MM.1S (cell line): ENCODE measurements around the gene TUFT1.

Source experiments
- DNase-seq: peaks from one replicate; pipeline ENCODE4 v3.0.0-alpha.2; 2015
- H2AFZ ChIP-seq: fragments of 300-600 bp; sonication (generic); 2 replicates; pipeline ENCODE4 v1.6.0; 2016; ENCODE audit warnings: antibody characterized with exemption, low read length
- H3F3A ChIP-seq: fragments of 300-600 bp; sonication (generic); 2 replicates; pipeline ENCODE4 v1.6.1; 2016; ENCODE audit warnings: mild to moderate bottlenecking, antibody characterized with exemption, low read length, moderate library complexity, mixed read lengths; ENCODE audit not compliant: insufficient read depth
- H3K27ac ChIP-seq: fragments of 300-600 bp; sonication (generic); 2 replicates; pipeline ENCODE4 v1.5.1; 2016; ENCODE audit warnings: mild to moderate bottlenecking, low read length
- H3K27me3 ChIP-seq: fragments of 300-600 bp; sonication (generic); replicated peaks from 2 replicates; pipeline ENCODE4 v1.6.0; 2016; ENCODE audit warnings: low read length; ENCODE audit not compliant: insufficient read depth
- H3K36me3 ChIP-seq: fragments of 300-600 bp; sonication (generic); replicated peaks from 2 replicates; pipeline ENCODE4 v1.6.1; 2016; ENCODE audit warnings: mild to moderate bottlenecking, low read length, mixed read lengths; ENCODE audit not compliant: insufficient read depth
- H3K4me1 ChIP-seq: fragments of 300-600 bp; sonication (generic); 2 replicates; pipeline ENCODE4 v1.6.1; 2016; ENCODE audit warnings: low read length, mixed read lengths
- H3K4me2 ChIP-seq: fragments of 300-600 bp; sonication (generic); 2 replicates; pipeline ENCODE4 v1.6.0; 2016; ENCODE audit warnings: low read depth, low read length
- H3K4me3 ChIP-seq: fragments of 300-600 bp; sonication (generic); 2 replicates; pipeline ENCODE4 v1.5.1; 2016; ENCODE audit warnings: low read length, mixed read lengths
- H3K79me2 ChIP-seq: fragments of 300-600 bp; sonication (generic); 2 replicates; pipeline ENCODE4 v1.6.1; 2016; ENCODE audit warnings: mixed run types, low read length, mixed read lengths
- H3K9ac ChIP-seq: fragments of 300-600 bp; sonication (generic); 2 replicates; pipeline ENCODE4 v1.6.1; 2016; ENCODE audit warnings: low read length, mixed read lengths
- H3K9me2 ChIP-seq: fragments of 300-600 bp; sonication (generic); replicated peaks from 2 replicates; pipeline ENCODE4 v1.6.1; 2016; ENCODE audit warnings: mild to moderate bottlenecking, low read length, mixed read lengths; ENCODE audit not compliant: insufficient read depth
- H3K9me3 ChIP-seq: fragments of 300-600 bp; sonication (generic); replicated peaks from 2 replicates; pipeline ENCODE4 v1.6.1; 2016; ENCODE audit warnings: mild to moderate bottlenecking, low read length, mixed read lengths; ENCODE audit not compliant: insufficient read depth
- H4K20me1 ChIP-seq: fragments of 300-600 bp; sonication (generic); 2 replicates; pipeline ENCODE4 v1.6.1; 2016; ENCODE audit warnings: mild to moderate bottlenecking, low read length, moderate library complexity, mixed read lengths; ENCODE audit not compliant: insufficient read depth
- EZH2 ChIP-seq: fragments of 300-600 bp; sonication (generic); optimal IDR thresholded peaks from 2 replicates; pipeline ENCODE3; 2017; ENCODE audit warnings: low read depth, mild to moderate bottlenecking, antibody characterized with exemption, low read length, mixed read lengths
- EZH2phosphoT487 ChIP-seq: fragments of 300-600 bp; sonication (generic); IDR thresholded peaks from 2 replicates; pipeline ENCODE4 v1.6.1; 2018; ENCODE audit warnings: antibody characterized with exemption, low read length
- TF ChIP-seq, protein P1 (sequence below): fragments of 300-600 bp; sonication (generic); IDR thresholded peaks from 2 replicates; pipeline ENCODE4 v1.5.1; 2016; ENCODE audit warnings: antibody characterized with exemption, low read length, mixed read lengths

Gene TUFT1

GRCh38 chr1:151612501-151613281 lies 72.6 kb downstream of the TUFT1 start:
- Histone ChIP-seq H4K20me1 (no peaks in the 10 kb centered on the region), H3K27me3 (no peaks in the 10 kb centered on the region), H3K4me2 (peak overlapping the region; percentile 68), H3F3A (no peaks in the 10 kb centered on the region), H3K9me3 (no peaks in the 10 kb centered on the region), H2AFZ (peak overlapping the region; percentile 96), H3K4me1 (peaks cover 10% of the 10 kb centered on the region), H3K36me3 (no peaks in the 10 kb centered on the region), H3K79me2 (peaks cover 30% of the 10 kb centered on the region), H3K27ac (no peak overlapping the region), H3K4me3 (peak overlapping the region; percentile 93), H3K9ac (peak overlapping the region; percentile 65), H3K9me2 (no peaks in the 10 kb centered on the region)
- DNase-seq, result no peak
- no peak for TF ChIP-seq EZH2
- TF ChIP-seq, protein P1, sequence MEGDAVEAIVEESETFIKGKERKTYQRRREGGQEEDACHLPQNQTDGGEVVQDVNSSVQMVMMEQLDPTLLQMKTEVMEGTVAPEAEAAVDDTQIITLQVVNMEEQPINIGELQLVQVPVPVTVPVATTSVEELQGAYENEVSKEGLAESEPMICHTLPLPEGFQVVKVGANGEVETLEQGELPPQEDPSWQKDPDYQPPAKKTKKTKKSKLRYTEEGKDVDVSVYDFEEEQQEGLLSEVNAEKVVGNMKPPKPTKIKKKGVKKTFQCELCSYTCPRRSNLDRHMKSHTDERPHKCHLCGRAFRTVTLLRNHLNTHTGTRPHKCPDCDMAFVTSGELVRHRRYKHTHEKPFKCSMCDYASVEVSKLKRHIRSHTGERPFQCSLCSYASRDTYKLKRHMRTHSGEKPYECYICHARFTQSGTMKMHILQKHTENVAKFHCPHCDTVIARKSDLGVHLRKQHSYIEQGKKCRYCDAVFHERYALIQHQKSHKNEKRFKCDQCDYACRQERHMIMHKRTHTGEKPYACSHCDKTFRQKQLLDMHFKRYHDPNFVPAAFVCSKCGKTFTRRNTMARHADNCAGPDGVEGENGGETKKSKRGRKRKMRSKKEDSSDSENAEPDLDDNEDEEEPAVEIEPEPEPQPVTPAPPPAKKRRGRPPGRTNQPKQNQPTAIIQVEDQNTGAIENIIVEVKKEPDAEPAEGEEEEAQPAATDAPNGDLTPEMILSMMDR, result no peak

GRCh38 chr1:151613282-151613780 lies 73.2 kb downstream of the TUFT1 start:
- Histone ChIP-seq H3K27me3 (no peaks in the 10 kb centered on the region), H3K4me3 (peak overlapping the region; percentile 93), H3K27ac (no peak overlapping the region), H3K9me3 (no peaks in the 10 kb centered on the region), H3K9me2 (no peaks in the 10 kb centered on the region), H3K4me1 (peaks cover 10% of the 10 kb centered on the region), H4K20me1 (no peaks in the 10 kb centered on the region), H3K4me2 (peak overlapping the region; percentile 68), H3K9ac (no peak overlapping the region), H2AFZ (no peak overlapping the region), H3F3A (no peaks in the 10 kb centered on the region), H3K36me3 (no peaks in the 10 kb centered on the region), H3K79me2 (peaks cover 30% of the 10 kb centered on the region)
- TF ChIP-seq EZH2 (no peak), EZH2phosphoT487 (no peak)
- TF ChIP-seq, protein P1, result no peak
- no peak for DNase-seq

- no peaks in the 10 kb centered on the region for H3K9me2 ChIP-seq
- H3F3A ChIP-seq, result no peaks in the 10 kb centered on the region
- H3K27ac ChIP-seq, result no peak overlapping the region
- H3K4me3 ChIP-seq, result no peak overlapping the region
- H2AFZ ChIP-seq, result no peak overlapping the region
- H4K20me1 ChIP-seq, result no peaks in the 10 kb centered on the region
- H3K79me2 ChIP-seq, result peaks cover 30% of the 10 kb centered on the region
- H3K9me3 ChIP-seq, result no peaks in the 10 kb centered on the region
- no peaks in the 10 kb centered on the region for H3K36me3 ChIP-seq
- H3K9ac ChIP-seq, result no peak overlapping the region
- DNase-seq, result no peak
- H3K4me1 ChIP-seq, result peaks cover 19% of the 10 kb centered on the region
- TF ChIP-seq EZH2phosphoT487, result no peak
- no peak for TF ChIP-seq EZH2
- TF ChIP-seq, protein P1, result no peak
- no peak overlapping the region for H3K4me2 ChIP-seq
- H3K27me3 ChIP-seq, result no peaks in the 10 kb centered on the region
Observed at GRCh38 chr1:151615711-151616504, 75.8 kb downstream of the TUFT1 start.
